Heart left ventricle (tissue), 16 donors: ENCODE results near the gene HES1. TPM values are rescaled to one million over a fixed set of nuclear protein-coding genes. Genes with fewer than 3 reads are reported as not detected.
"Not testable (repeated sequence)": the region's sequence is repeated elsewhere in the genome, so short reads cannot be mapped to it uniquely, and the experiment has no call there.

Source experiments
- ATAC-seq, 4 donors: fragments of 200-7000 bp; cut with Tn5 transposase; one replicate each; pipeline ENCODE4 v1.9.1; 2020 to 2022; ENCODE audit warnings: moderate library complexity in 4 of 4, mild to moderate bottlenecking in 3 of 4, moderate number of reproducible peaks in 1 of 4
- DNase-seq, 5 donors: peaks; one replicate each; pipeline ENCODE4 v3.0.0-alpha.2; 2020
- H3K27ac ChIP-seq, 12 donors: fragments of 200-600 bp; sonication (generic) in 4 of 12; one replicate each; pipeline versions ENCODE4 v1.5.0 to v1.8.0; 2016 to 2022; ENCODE audit warnings: mild to moderate bottlenecking in 2 of 12
- H3K27me3 ChIP-seq, 9 donors: fragments of 200-600 bp; sonication (generic) in 2 of 9; one replicate each; pipeline versions ENCODE4 v1.5.1 to v1.8.0; 2016 to 2022; ENCODE audit warnings: mild to moderate bottlenecking in 3 of 9
- H3K36me3 ChIP-seq, 9 donors: fragments of 200-600 bp; sonication (generic) in 2 of 9; one replicate each; pipeline versions ENCODE4 v1.5.0 to v1.8.0; 2018 to 2022; ENCODE audit warnings: mild to moderate bottlenecking in 2 of 9
- H3K4me1 ChIP-seq, 12 donors: fragments of 200-600 bp; sonication (generic) in 4 of 12; one replicate each; pipeline versions ENCODE4 v1.5.0 to v1.8.0; 2016 to 2022; ENCODE audit warnings: mild to moderate bottlenecking in 3 of 12
- H3K4me3 ChIP-seq, 12 donors: fragments of 200-600 bp; sonication (generic) in 4 of 12; one replicate each; pipeline versions ENCODE4 v1.5.0 to v1.8.0; 2017 to 2022; ENCODE audit warnings: mild to moderate bottlenecking in 9 of 12, moderate library complexity in 4 of 12
- H3K9me3 ChIP-seq, 12 donors: fragments of 200-600 bp; sonication (generic) in 4 of 12; one replicate each; pipeline versions ENCODE4 v1.5.0 to v1.8.0; 2016 to 2022; ENCODE audit warnings: mild to moderate bottlenecking in 1 of 12
- POLR2A ChIP-seq, 2 donors: fragments of 450-650 bp; IDR thresholded peaks; one replicate each; pipeline ENCODE4 v1.6.1; 2017; ENCODE audit warnings: antibody characterized with exemption in 2 of 2, mild to moderate bottlenecking in 2 of 2, moderate library complexity in 2 of 2
- WGBS, 4 donors: extraction: QIAGEN DNeasy Blood & Tissue Kit in 2 of 4; methylation state at CpG; one replicate each; pipeline versions ENCODE4 v1.1.5 to v1.1.7; 2013 to 2018; 5-methylcytosine and 5-hydroxymethylcytosine counted together
- intact Hi-C, 10 donors: fragments of 100-400 bp; cut with DNase I; formaldehyde crosslinking; loops; one replicate each; pipeline versions ENCODE4 v1.11.1 to v1.14.2; 2022
- polyA plus RNA-seq, 2 donors: library from polyadenylated mRNA; stranded (reverse); fragments of 200-250 nt; gene quantifications; one replicate each; pipeline ENCODE4 v1.2.3, GENCODE V29; 2013
- total RNA-seq, 9 donors: library from RNA; depleted of rRNA in 2 of 9; stranded (reverse); fragments of >200 nt in 2 of 9; fragmentation: NEBNext Ultra II Directional in 3 of 9; extraction: Animal tissue kit (Norgen Biotek cat#: 25700) in 3 of 9; gene quantifications; one replicate each; pipeline versions ENCODE4 v1.1.0 to v1.2.4, GENCODE V29; 2016 to 2023
- TF ChIP-seq, protein P1 (sequence below), 12 donors: fragments of 200-600 bp; sonication (generic) in 4 of 12; IDR thresholded peaks; one replicate each; pipeline versions ENCODE4 v1.5.0 to v1.8.0; 2018 to 2022; ENCODE audit warnings: antibody characterized with exemption in 12 of 12, mild to moderate bottlenecking in 5 of 12
- donor health status: ischemic (EF 13 %, LVEDD 7.1; RV severe dilation, severe dysfunction).
- donor health status: healthy with polysubstance abuse.
- donor health status: DM: no; HTN: yes; CAD: no.
- donor health status: DM: no; HTN: no; CAD: no.
- donor health status: ischemic (EF 25% LVEDD 6.9; RV normal size, moderate dysfunction).
- donor health status: ischemic (EF 25% LVEDD 5.7; RV mildly dilated, moderate dysfunction).
- donor health status: healthy.
- donor health status: DM: yes; HTN: yes; CAD: no.
- donor health status: ischemic (EF 35%, LVEDD 5.7; RV mildly dilated, moderate dysfunction).
- donor health status: nonischemic (EF 11% LVEDD 7.7; RV severe dilation, severe dysfunction).
- donor health status: DM: yes; HTN: yes; CAD: no.
- donor health status: PGD.
- donor health status: ischemic (EF 29% LVEDD 5.4; RV normal size, mild dysfunction).
- donor health status: nonischemic (EF 23%, LVEDD 6.1; RV moderate dilation, normal function).

The HES1 gene
- total and polyA plus RNA-seq, 11 donors, result 9.2 to 32.3 (median 12.0) TPM

DNA sequence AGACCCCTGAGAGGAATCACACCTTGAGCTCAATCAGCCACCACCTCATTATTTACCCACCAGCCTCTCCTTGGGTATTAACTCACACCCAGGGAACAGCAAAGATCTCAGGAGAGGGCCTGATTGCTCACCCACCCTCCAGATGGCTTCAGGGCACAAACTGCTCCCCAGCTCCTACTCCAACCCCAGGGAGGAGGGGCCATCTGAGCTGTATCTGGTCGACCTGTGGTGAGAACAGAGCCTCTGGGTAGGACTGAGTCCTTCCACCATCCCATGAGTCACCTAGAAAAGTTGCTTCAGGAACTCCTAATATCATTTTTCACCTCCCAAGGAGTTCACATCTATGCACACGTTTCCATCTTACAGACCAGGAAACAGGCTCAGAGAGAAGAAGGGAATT is 44.8 kb upstream of the HES1 start:
- no peaks in the 10 kb centered on the region for H3K36me3 ChIP-seq
- no peak overlapping the region for H3K27ac ChIP-seq
- ATAC-seq (no peak), DNase-seq (no peak)
- H3K9me3 ChIP-seq, result no peaks in the 10 kb centered on the region
- no peaks in the 10 kb centered on the region for H3K27me3 ChIP-seq
- no peak for TF ChIP-seq POLR2A (IDR thresholded peaks at IDR 0.05)
- TF ChIP-seq, protein P1, sequence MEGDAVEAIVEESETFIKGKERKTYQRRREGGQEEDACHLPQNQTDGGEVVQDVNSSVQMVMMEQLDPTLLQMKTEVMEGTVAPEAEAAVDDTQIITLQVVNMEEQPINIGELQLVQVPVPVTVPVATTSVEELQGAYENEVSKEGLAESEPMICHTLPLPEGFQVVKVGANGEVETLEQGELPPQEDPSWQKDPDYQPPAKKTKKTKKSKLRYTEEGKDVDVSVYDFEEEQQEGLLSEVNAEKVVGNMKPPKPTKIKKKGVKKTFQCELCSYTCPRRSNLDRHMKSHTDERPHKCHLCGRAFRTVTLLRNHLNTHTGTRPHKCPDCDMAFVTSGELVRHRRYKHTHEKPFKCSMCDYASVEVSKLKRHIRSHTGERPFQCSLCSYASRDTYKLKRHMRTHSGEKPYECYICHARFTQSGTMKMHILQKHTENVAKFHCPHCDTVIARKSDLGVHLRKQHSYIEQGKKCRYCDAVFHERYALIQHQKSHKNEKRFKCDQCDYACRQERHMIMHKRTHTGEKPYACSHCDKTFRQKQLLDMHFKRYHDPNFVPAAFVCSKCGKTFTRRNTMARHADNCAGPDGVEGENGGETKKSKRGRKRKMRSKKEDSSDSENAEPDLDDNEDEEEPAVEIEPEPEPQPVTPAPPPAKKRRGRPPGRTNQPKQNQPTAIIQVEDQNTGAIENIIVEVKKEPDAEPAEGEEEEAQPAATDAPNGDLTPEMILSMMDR (IDR thresholded peaks at IDR 0.05), result no peak
- H3K4me1 ChIP-seq, result peaks cover 0 to 38% (median 0%) of the 10 kb centered on the region in 12 donors
- H3K4me3 ChIP-seq, result no peak overlapping the region
- 46 to 68% (median 66%) methylated on average over 2 of the region's 2 CpGs for WGBS, 4 donors
- intact Hi-C loops, result no loop called here

DNA sequence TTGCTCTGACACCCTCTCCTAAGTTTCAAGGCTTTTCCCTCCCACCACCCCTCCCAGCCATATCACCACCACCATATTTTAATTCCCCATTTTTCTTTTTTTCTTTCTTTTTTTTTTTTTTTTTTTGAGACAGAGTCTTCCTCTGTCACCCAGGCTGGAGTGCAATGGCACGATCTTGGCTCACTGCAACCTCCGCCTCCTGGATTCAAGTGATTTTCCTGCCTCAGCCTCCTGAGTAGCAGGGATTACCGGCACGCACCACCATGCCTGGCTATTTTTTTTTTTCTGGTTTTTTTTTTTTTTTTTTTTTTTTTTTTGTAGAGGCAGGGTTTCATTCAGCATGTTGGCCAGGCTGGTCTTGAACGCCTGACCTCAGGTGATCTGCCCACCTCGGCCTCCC is 44.1 kb upstream of the HES1 start:
- ATAC-seq, intact Hi-C loops, H3K9me3 ChIP-seq, DNase-seq, H3K36me3 ChIP-seq, H3K27ac ChIP-seq, H3K4me3 ChIP-seq, H3K27me3 ChIP-seq: not testable (repeated sequence)
- H3K4me1 ChIP-seq, result peaks cover 0 to 40% (median 4%) of the 10 kb centered on the region in 12 donors
- 90 to 96% (median 96%) methylated on average over 6 of the region's 6 CpGs for WGBS, 4 donors

DNA sequence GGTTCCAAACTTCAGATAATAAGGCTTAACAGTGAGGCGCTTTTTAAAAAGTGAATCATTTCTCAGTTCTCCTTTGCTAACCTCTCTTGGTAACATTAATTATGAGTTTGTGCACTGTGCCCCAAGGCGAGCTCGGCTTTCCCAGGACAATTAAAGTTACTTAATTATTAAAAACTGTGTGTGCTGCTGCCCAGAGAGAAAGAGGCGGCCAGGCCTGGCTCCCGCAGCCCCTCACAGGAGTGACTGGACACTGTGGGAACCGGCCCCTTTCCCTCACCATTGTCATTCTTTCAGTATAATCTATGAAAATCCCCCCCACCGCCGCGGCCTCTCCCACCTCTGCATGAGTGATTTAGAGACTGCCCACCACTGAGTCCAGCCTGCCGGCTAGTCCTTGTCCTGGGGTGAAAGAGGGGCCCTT is 43.1 kb upstream of the HES1 start:
- peaks cover 0 to 47% (median 13%) of the 10 kb centered on the region in 12 donors for H3K4me1 ChIP-seq
- no peak for DNase-seq
- no peaks in the 10 kb centered on the region for H3K36me3 ChIP-seq
- H3K27me3 ChIP-seq, result no peaks in the 10 kb centered on the region
- 95 to 97% (median 96%) methylated on average over 10 of the region's 10 CpGs for WGBS, 4 donors
- H3K4me3 ChIP-seq, result no peak overlapping the region
- intact Hi-C loops, result no loop called here
- no peak overlapping the region for H3K27ac ChIP-seq
- no peaks in the 10 kb centered on the region for H3K9me3 ChIP-seq
- no peak for ATAC-seq
- TF ChIP-seq, protein P1 (IDR thresholded peaks at IDR 0.05), result no peak
- no peak for TF ChIP-seq POLR2A (IDR thresholded peaks at IDR 0.05)

DNA sequence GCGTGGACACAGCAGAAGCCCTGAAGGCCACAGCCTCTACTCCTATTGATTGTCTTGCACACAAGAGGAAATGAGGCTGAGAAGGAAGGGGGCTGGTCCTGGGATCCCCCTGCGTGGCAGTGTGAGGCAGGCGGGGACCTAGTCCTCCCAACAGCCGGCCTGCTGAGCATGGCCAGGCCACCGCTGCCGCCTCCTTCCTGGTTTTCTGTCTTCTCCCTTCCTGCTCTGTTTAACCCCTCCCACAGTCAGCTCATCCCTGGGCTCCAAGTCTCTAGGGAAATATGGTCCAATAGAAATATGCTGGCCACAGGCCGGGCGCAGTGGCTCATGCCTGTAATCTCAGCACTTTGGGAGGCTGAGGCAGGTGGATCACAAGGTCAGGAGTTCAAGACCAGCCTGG is 42.1 kb upstream of the HES1 start:
- ATAC-seq, result no peak
- H3K36me3 ChIP-seq, result no peaks in the 10 kb centered on the region
- WGBS, 4 donors, result 77 to 84% (median 80%) methylated on average over 8 of the region's 8 CpGs
- H3K4me3 ChIP-seq, result no peak overlapping the region
- intact Hi-C loops, result no loop called here
- H3K9me3 ChIP-seq, result no peaks in the 10 kb centered on the region
- peaks cover 0 to 47% (median 23%) of the 10 kb centered on the region in 12 donors for H3K4me1 ChIP-seq
- TF ChIP-seq, protein P1 (IDR thresholded peaks at IDR 0.05), result no peak
- no peak for TF ChIP-seq POLR2A (IDR thresholded peaks at IDR 0.05)
- no peak overlapping the region for H3K27ac ChIP-seq
- H3K27me3 ChIP-seq, result no peaks in the 10 kb centered on the region
- DNase-seq, result no peak

DNA sequence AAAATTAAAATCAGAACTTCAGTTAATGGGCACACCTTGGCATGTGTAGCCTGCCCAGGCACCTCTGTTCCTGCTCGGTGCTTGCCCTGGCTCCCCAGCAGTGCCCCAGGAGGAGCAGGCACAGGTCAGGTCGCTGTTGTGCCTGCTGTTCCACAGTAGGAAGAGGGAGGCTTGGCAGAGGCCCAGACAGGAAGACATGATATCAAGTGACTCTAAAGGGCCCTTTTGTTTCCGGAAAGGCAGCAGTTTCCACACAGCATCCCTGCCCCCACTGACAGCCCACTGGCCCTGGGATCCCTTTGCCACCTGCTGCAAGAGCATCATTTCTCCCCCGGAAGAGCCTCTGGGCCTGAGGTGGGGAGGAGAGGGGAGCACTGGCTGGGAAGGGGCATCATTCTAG is 40.5 kb upstream of the HES1 start:
- intact Hi-C loops, result no loop called here
- Histone ChIP-seq H3K4me3 (no peak overlapping the region), H3K9me3 (no peaks in the 10 kb centered on the region), H3K36me3 (no peaks in the 10 kb centered on the region), H3K27ac (no peak overlapping the region), H3K27me3 (peaks cover 0 to 8% (median 0%) of the 10 kb centered on the region in 9 donors), H3K4me1 (peaks cover 0 to 39% (median 24%) of the 10 kb centered on the region in 12 donors)
- DNase-seq (peak in 4 of 5 donors; percentile 58 to 75 (median 64)), ATAC-seq (peak in 1 of 4 donors; percentile 26)
- TF ChIP-seq, protein P1 (IDR thresholded peaks at IDR 0.05), result no peak
- TF ChIP-seq POLR2A (IDR thresholded peaks at IDR 0.05), result no peak
- WGBS, 4 donors, result 28 to 47% (median 42%) methylated on average over 4 of the region's 4 CpGs
